Endothelial cell of umbilical vein (primary cell): ENCODE measurements around the gene ID2. TPM values are rescaled to one million over a fixed set of nuclear protein-coding genes. Genes with fewer than 3 reads are reported as not detected.

Source experiments
- BruUV-seq: library from RNA; stranded (reverse); fragments of 400-500 nt; replicated peaks from 2 replicates; lab custom pipeline; 2021; lab: Mats Ljungman, UMichigan
- CTCF ChIA-PET: fragments of 300-600, 350-600 bp; sonication (Branson Sonifier 250); formaldehyde crosslinking; loops from one replicate; lab custom pipeline; 2021; ENCODE audit warnings: antibody characterized with exemption, inconsistent platforms; lab: Charles Lee
- POLR2A ChIA-PET: fragments of 300-600, 350-600 bp; sonication (Branson Sonifier 250); formaldehyde crosslinking; loops from one replicate; lab custom pipeline; 2021; ENCODE audit warnings: antibody characterized with exemption, inconsistent platforms; lab: Charles Lee
- DNase-seq: peaks from one replicate; pipeline ENCODE4 v3.0.0-alpha.2; 2011; ENCODE audit warnings: low read depth, low spot score
- FAIRE-seq: peaks from 2 replicates; lab custom pipeline; 2011; peaks lifted over from hg19 to GRCh38; lab: Jason Lieb, UNC
- H2AFZ ChIP-seq: 2 replicates; pipeline ENCODE4 v1.6.0; 2012; ENCODE audit warnings: low read depth, low read length, control low read depth, inconsistent platforms
- H3K27ac ChIP-seq: 2 replicates; pipeline ENCODE4 v1.5.1; 2011; ENCODE audit warnings: low read depth, mild to moderate bottlenecking, control low read depth, low read length, moderate library complexity; ENCODE audit not compliant: insufficient read depth
- H3K27me3 ChIP-seq, 2 experiments: 2 replicates each; pipeline versions ENCODE4 v1.6.0 to v1.6.1; 2011; ENCODE audit warnings: low read length in 2 of 2, mixed read lengths in 1 of 2; ENCODE audit not compliant: control insufficient read depth in 2 of 2, insufficient read depth in 2 of 2
- H3K36me3 ChIP-seq, 2 experiments: 2 replicates in 1 of 2; 3 replicates in 1 of 2; pipeline ENCODE4 v1.5.1; 2011; ENCODE audit warnings: low read length in 2 of 2, mild to moderate bottlenecking in 1 of 2, moderate library complexity in 1 of 2; ENCODE audit not compliant: control insufficient read depth in 2 of 2, insufficient read depth in 2 of 2; ENCODE audit errors: extremely low read depth in 1 of 2
- H3K4me1 ChIP-seq: 3 replicates; pipeline ENCODE4 v1.5.1; 2011; ENCODE audit warnings: mild to moderate bottlenecking, low read length; ENCODE audit not compliant: control insufficient read depth, insufficient read depth; ENCODE audit errors: extremely low read depth
- H3K4me2 ChIP-seq: 2 replicates; pipeline ENCODE4 v1.6.1; 2011; ENCODE audit warnings: low read length, control low read depth, mixed read lengths; ENCODE audit not compliant: insufficient read depth
- H3K4me3 ChIP-seq, 3 experiments: fragments of 200-600 bp in 1 of 3; sonication (generic), shearing (Covaris generic) in 1 of 3; replicated peaks in 1 of 3; 2 replicates each; pipeline ENCODE4 v1.5.1; 2011 to 2016; ENCODE audit warnings: control low read depth in 3 of 3, low read length in 3 of 3, mild to moderate bottlenecking in 2 of 3, inconsistent platforms in 1 of 3, low read depth in 1 of 3, moderate library complexity in 1 of 3; ENCODE audit not compliant: insufficient read depth in 1 of 3
- H3K79me2 ChIP-seq: 2 replicates; pipeline ENCODE4 v1.6.0; 2012; ENCODE audit warnings: low read length, inconsistent platforms; ENCODE audit not compliant: control insufficient read depth, insufficient read depth
- H3K9ac ChIP-seq: replicated peaks from 2 replicates; pipeline ENCODE3; 2011; ENCODE audit warnings: low read length, control low read depth; ENCODE audit not compliant: insufficient read depth; ENCODE audit errors: extremely low read depth
- H3K9me1 ChIP-seq: replicated peaks from 3 replicates; pipeline ENCODE4 v1.6.0; 2011; ENCODE audit warnings: mild to moderate bottlenecking, low read length; ENCODE audit not compliant: control insufficient read depth, insufficient read depth; ENCODE audit errors: extremely low read depth
- H3K9me3 ChIP-seq: replicated peaks from 2 replicates; pipeline ENCODE4 v1.5.1; 2012; ENCODE audit warnings: low read length, inconsistent platforms; ENCODE audit not compliant: control insufficient read depth, insufficient read depth
- H4K20me1 ChIP-seq: replicated peaks from 2 replicates; pipeline ENCODE3; 2011; ENCODE audit warnings: mild to moderate bottlenecking, low read length; ENCODE audit not compliant: control insufficient read depth, insufficient read depth; ENCODE audit errors: extremely low read depth
- CTCF ChIP-seq, 2 donors: IDR thresholded peaks; 1 replicate in 1 of 2; 2 replicates in 1 of 2; pipeline ENCODE4 v1.5.1; 2011; ENCODE audit warnings: low read length in 2 of 2, mild to moderate bottlenecking in 2 of 2, moderate library complexity in 2 of 2, control low read depth in 1 of 2, inconsistent platforms in 1 of 2, low read depth in 1 of 2; ENCODE audit not compliant: insufficient read depth in 1 of 2; ENCODE audit errors: extremely low read depth in 1 of 2
- EZH2 ChIP-seq: IDR thresholded peaks from 2 replicates; pipeline ENCODE4 v1.6.1; 2012; ENCODE audit warnings: borderline replicate concordance, low read depth, mild to moderate bottlenecking, moderate library complexity, low read length, inconsistent platforms; ENCODE audit not compliant: severe bottlenecking
- FOS ChIP-seq: IDR thresholded peaks from 2 replicates; pipeline ENCODE4 v1.6.1; 2011; ENCODE audit warnings: mild to moderate bottlenecking, low read length, moderate library complexity, borderline replicate concordance; ENCODE audit not compliant: insufficient read depth
- GATA2 ChIP-seq: IDR thresholded peaks from 2 replicates; pipeline ENCODE4 v1.7.0; 2011; ENCODE audit warnings: low read depth, mild to moderate bottlenecking, moderate library complexity, mixed read lengths, low read length; ENCODE audit not compliant: insufficient read length, insufficient read depth
- JUN ChIP-seq: IDR thresholded peaks from 2 replicates; pipeline ENCODE4 v1.6.1; 2011; ENCODE audit warnings: borderline replicate concordance, low read depth; ENCODE audit not compliant: insufficient read length, insufficient read depth
- MAX ChIP-seq: IDR thresholded peaks from 2 replicates; pipeline ENCODE4 v1.6.1; 2011; ENCODE audit not compliant: insufficient read depth, insufficient read length
- MYC ChIP-seq: IDR thresholded peaks from one replicate; pipeline ENCODE4 v1.6.1; 2011; ENCODE audit warnings: mild to moderate bottlenecking, low read depth, low read length
- POLR2A ChIP-seq: IDR thresholded peaks from 2 replicates; pipeline ENCODE4 v1.6.1; 2012; ENCODE audit warnings: low read depth, mild to moderate bottlenecking, control low read depth, low read length
- POLR2AphosphoS5 ChIP-seq: IDR thresholded peaks from 2 replicates; pipeline ENCODE4 v1.6.1; 2012; ENCODE audit warnings: low read depth, mild to moderate bottlenecking, control low read depth, low read length, moderate library complexity; ENCODE audit not compliant: insufficient read depth
- dilution Hi-C: fragments of 300-500 bp; cut with MboI; formaldehyde crosslinking; loops from one replicate; pipeline ENCODE4 v1.15.0; 2019; ENCODE audit warnings: low sequenced_read_pairs; ENCODE audit not compliant: extremely low pct_ligation_motif_present
- intact Hi-C: fragments of 100-400 bp; cut with micrococcal nuclease; formaldehyde crosslinking; loops from one replicate; pipeline ENCODE4 v1.10.0; 2022
- polyA plus RNA-seq, 4 experiments: library from polyadenylated mRNA; depleted of rRNA in 3 of 4; stranded (reverse) in 3 of 4; unstranded in 1 of 4; fragments of >200 nt; gene quantifications; 2 replicates each; pipeline versions ENCODE4 v1.2.1 to v1.2.3, GENCODE V29; 2011 to 2012; ENCODE audit warnings: missing spikeins in 1 of 4
- total RNA-seq: library from RNA; stranded (reverse); gene quantifications from 2 replicates; pipeline ENCODE4 v1.2.3, GENCODE V29; 2021

ID2 gene
- total and polyA plus RNA-seq, 2 donors (not counting 3 experiments of a cell fraction or from before 2014, with no cell fraction given) = 4.1 to 29.1 TPM

GRCh38 chr2:8699839-8700238, 18.0 kb downstream of the ID2 start:
- Histone ChIP-seq H3K36me3 (no peaks in the 10 kb centered on the region), H3K9me3 (no peaks in the 10 kb centered on the region), H4K20me1 (no peaks in the 10 kb centered on the region), H3K4me3 (no peak overlapping the region), H3K27ac (no peak overlapping the region), H3K79me2 (no peaks in the 10 kb centered on the region), H3K9me1 (no peaks in the 10 kb centered on the region), H2AFZ (no peak overlapping the region), H3K4me1 (no peaks in the 10 kb centered on the region), H3K27me3 (no peaks in the 10 kb centered on the region), H3K4me2 (no peak overlapping the region), H3K9ac (no peak overlapping the region)
- FAIRE-seq = no peak
- DNase-seq = no peak
- intact Hi-C loops = no loop called here
- POLR2A ChIA-PET = no interaction called here
- dilution Hi-C loops = no loop called here
- CTCF ChIA-PET = no interaction called here
- BruUV-seq = no TSS peak
- no peak for TF ChIP-seq POLR2A
- TF ChIP-seq CTCF (IDR thresholded peaks at IDR 0.05; ENCODE audit: extremely low read depth in 1 of 2, insufficient read depth in 1 of 2, low read depth in 1 of 2, low read length in 2 of 2) = no peak
- TF ChIP-seq MAX = no peak
- TF ChIP-seq POLR2AphosphoS5 = no peak
- TF ChIP-seq JUN = no peak
- no peak for TF ChIP-seq GATA2
- TF ChIP-seq MYC = no peak
- no peak for TF ChIP-seq EZH2
- no peak for TF ChIP-seq FOS
